TTC549 (cell line): Measurements from ENCODE around the gene HBA1.
"Not testable (repeated sequence)": the region's sequence is repeated elsewhere in the genome, so short reads cannot be mapped to it uniquely, and the experiment has no call there.

Experiments
- FAIRE-seq: peaks from 2 replicates; lab custom pipeline; 2012; peaks lifted over from hg19 to GRCh38; lab: Jason Lieb, UNC

Gene HBA1

GRCh38 chr16:211631-212180 lies 35.2 kb downstream of the HBA1 start:
- FAIRE-seq, result not testable (repeated sequence)

GRCh38 chr16:212999-213398 lies 36.5 kb downstream of the HBA1 start:
- no peak for FAIRE-seq

GRCh38 chr16:220021-220420 lies 43.5 kb downstream of the HBA1 start:
- no peak for FAIRE-seq
